ENCODE measurements around the gene GAK.
"Not testable (repeated sequence)": the region's sequence is repeated elsewhere in the genome, so short reads cannot be mapped to it uniquely, and the experiment has no call there.

GAK gene

DNA sequence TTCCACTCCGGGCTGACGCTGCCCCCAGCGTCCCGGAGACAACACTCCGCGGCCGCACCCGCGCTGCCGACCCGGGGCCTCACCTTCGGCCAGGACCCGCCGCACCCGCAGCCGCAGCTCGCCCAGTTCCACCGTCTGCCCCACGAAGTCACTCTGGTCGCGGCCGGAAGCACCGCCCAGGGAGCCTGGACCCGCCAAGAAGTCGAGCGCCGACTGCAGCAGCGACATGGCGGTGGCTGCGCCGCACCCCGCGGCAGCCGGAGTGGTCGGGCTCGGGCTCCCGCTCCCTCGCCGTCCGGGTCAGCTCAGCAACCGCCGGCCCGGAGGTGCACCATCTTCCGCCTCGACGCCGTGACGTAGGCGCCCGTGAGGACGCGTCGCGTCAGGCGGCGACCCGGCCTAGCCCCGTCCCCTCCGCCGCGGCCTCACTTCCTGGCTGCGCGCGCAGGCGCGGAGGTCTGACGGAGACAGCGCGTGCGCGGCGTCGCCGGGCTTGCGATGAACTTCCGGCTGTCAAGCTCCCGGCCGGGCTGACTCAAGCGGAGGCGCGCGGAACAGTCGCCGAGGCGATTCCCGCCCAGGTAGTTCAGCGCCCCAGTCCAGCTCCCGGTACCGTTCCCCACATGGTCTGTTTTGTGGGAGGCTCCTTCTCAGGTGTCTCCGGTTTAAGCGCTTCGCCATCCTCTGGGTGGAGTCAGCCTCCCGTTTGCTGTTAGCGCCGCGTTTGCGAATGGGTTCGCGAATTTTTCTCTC, at the start of gene GAK, which contains the start of gene TMEM175:
TSS of gene GAK (minus strand) at position 357 of the 753 bp plus-strand sequence. CDS start at position 228, 129 bp downstream.
TSS of gene TMEM175 (plus strand) at position 501 of the 753 bp plus-strand sequence. CDS start 15,280 bp downstream, outside the sequence.
- peak; percentile 97 for DNase-seq

DNA sequence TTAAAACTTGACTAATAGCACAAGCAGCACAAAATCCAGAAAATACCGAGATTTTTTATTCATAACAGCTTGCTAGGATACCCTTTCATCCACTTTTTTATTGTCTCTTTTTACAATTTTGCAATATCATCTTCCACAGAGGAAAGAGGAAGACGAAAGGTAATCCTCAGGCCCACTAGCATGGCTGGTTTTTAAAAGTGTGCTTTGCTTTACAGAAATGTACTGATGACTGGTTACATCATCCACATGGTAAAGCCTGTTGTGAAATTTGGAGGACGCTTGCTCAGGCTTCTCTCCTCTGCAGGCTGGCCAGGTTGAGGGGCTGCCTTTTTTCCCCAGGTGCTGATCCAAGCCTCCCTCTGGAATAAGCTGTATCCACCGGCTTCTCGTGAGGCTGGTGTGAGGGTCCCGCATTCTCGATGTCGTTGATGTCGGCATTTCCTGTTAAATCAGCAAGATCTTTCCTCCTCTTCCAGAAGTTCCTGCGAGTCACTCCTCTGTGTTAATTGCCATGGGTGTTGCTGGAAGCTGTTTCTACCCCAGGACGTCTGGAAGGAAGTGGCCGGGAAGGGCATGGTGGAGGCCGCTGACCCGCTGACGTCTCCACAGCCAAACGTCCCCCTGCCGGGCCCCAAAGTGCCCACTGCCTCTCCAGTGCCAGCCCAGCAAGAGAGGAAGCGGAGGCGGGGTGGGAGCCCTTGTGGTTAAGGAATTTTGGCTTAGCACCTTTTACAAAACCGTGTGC, 47.0 kb upstream of the GAK start:
- no peak for DNase-seq

DNA sequence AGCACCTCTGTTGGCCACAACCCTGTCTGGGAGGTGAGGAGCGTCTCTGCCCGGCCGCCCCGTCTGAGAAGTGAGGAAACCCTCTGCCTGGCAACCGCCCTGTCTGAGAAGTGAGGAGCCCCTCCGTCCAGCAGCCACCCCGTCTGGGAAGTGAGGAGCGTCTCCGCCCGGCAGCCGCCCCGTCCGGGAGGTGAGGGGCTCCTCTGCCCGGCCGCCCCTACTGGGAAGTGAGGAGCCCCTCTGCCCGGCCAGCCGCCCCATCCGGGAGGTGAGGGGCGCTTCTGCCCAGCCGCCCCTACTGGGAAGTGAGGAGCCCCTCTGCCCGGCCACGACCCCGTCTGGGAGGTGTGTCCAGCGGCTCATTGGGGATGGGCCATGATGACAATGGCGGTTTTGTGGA, 43.9 kb upstream of the GAK start:
- DNase-seq: not testable (repeated sequence)

DNA sequence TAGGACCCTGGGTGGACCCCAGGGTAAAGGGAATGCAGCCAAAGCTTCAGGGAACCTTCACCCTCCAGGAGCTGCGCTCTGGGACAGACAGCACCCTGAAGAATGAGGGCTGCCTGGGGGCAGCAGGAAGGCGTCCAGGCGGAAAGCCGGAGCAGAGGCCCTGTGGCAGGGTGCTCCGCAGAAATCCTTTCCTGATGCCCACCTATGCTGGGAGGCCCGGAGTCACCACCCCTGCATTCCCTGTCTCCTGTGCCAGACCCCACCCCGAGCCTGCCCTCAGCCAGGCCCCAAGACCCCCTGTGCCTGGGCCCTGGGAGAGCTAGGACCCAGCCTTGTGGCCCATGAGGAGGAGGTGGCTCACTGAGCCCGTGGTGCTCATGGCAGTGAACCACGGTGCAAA, 42.6 kb upstream of the GAK start:
- DNase-seq: no peak

DNA sequence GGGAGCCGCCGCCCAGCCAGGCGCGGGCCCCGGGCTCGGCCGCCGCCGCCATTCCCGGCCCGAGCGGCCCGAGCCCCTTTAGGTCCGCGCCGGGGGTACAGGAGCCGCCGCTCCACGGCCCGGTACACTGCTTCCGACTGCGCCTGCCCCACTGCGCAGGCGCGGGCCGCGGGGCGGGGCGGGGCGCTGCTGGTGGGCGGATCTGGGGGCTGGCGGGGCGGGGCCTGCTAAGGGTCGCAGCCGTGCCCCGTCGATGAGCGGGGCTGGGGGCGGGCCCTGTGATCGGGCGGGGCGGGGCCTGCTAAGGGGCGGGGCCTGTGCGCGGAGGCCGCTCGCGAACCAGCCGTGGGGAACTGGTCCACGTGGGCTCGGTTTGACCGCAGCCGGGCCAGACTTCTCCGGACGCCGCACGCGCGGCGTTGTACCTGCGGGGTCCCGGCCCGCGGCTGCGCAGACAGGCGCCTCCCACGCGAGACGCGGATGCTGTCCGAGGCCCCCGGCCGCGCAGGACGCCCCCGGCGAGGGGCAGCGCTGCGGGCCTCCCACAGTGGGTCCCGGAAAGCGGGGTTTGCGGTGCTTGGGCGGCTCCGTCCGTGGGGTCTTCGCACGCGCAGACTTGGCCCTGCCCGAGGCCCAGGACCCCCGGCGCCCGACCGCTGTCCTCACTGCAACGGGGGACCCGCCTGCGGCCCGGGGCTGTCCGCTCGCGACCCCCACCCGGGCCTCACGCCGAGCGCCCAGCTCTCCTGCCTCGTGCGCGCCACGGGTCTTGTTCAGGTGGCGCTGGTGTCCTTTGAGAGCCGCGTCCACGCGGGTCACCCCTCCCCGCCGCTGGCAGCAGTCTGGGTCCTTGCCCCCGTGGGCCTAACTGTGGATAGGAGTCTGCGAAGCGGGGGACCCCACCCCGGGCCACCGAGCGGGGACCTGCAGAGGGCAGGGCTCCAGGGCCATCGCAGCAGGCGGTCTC, 41.6 kb upstream of the GAK start, which contains the start of gene DGKQ:
TSS of gene DGKQ (minus strand) at position 139 of the 967 bp plus-strand sequence. CDS start at position 52, 87 bp downstream.
- DNase-seq: peak; percentile 88

DNA sequence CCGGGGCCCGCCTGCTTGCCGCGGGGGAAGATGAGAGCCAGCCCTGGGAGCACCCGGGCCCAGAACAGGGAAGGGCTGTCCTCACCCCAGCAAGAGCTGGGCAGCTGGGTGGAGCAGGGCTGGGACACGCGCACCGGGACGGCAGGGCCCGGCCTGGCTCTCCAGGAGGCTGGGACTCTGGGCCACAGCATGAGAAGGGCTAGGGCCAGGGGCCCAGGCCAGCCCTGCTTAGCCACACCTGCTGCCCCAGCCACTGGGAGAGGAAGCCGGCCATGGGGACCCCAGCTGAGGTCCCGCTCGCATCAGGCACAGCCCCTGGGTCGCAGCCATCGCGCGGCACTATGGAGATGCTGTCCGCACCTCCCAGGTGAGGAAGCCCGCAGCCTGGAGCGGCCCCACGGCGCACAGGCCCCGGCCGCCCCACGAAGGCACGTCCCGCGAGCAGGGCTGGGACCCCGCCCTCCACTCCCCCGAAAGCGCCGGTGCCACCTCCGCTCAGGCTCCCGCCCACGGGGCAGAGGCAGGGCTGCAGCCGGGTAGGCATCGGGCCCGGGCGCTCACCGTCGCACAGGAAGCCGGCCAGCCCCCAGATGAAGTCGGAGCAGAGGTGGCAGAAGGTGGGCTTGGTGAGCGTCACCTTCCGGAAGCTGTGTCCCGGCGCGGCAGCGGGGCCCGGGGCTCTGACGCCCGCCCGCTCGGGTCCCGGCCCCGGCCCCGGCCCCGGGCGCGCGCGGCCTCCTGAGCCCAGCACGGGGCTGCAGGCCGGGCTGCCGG, 40.7 kb upstream of the GAK start:
- peak; percentile 44 for DNase-seq

DNA sequence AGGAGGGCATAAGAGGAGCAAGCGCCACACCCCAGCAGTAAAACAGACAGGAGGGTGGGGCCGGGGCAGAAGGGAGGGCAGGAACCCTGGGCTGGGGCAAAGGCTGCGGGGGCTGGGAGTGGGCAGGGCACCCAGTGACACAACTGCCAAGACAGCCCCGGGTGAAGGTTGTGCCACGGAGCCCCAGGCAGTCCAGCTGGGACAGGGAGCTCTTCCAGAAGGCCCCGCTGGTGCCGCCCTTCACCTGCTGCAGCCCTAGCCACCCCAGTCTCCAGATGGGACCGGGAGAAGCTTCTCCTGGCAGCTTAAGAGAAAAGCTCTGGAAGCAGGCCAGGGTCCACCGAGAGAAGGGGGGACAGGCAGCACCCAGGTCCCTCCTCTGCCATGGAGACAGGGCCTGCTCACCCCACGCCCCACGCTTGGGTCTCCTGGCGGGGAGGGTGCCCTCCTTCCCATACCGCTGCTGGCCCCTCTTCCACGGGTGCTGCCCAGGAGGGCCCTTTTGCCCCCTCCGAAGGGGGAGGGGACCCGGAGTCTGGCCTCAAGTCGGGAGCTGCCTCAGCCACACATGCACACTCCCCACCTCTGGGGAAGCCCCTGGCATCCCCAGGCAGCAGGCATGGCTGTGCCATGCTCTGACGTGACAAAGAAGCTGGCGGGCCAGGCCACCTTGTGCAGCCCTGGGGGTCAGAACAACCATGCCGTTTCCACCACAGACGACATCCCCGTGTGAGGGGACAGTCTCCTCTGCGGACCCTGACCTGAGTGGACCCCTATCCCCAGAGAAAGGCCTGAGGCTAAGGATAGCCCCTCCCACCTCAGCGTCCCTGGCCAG, 39.8 kb upstream of the GAK start:
- DNase-seq: no peak

DNA sequence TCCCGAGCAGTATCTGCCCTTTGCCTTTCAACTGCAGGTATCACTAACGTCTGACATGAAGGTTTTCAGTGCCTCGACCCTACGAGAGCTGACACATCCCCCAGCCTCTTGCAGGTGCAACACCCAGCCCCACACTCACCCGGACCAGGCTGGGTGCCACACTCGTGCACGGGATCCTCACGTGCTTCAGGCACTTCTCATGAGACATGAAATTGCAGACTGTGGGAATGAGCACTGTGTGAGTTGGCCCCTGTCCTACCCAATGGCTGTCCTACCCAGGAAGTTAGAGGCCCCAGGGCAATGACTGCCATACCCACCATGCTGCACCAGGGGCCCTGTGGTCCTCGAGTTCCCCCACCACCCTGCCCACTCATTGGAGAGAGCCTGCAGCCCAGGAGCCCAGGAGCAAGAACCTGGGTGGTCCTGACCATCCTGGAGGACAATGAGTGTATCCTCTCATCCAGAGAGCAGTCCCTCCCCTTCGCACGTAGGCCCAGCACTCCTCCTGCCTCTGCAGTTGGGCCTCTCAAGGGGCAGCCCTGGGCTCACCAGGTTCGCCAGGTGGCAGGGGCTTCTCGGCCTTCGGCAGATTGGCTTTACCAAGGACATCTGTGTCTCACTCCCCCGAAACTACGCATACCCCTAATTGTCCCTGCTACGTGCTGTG, 38.9 kb upstream of the GAK start:
- DNase-seq: no peak

DNA sequence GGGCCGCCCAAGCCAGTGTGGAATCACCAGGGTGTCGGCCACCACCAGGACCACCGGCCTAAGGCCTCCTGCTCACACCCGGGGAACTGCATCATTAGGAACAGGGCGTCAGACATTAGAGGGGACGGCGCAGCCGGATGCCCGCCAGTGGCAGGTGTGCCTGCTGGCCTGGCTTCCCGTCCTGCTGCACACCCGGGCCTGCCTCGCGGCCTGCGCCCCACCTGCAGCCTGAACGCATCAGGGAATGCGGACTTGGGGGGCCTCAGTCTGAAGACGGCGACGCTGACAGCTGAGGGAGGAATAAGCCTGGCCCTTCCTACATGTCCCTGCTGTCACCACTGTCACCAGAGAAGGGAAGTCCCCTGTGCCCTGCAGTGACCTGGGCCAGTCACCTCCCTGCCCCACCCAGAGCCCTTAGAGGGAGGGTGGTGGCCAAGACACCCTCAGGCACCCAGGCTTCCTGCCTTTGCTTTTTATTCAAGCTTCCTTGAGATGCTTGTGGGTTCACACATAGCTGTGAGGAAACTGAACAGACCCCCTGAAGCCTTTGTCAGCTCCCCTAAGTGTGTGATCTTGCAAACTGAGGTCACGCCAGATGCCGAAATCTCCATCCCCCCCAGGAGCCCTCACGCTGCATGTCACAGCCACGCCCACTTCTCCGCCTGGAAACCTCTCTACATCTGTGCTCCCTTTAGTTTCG, 38.1 kb upstream of the GAK start:
- no peak for DNase-seq

DNA sequence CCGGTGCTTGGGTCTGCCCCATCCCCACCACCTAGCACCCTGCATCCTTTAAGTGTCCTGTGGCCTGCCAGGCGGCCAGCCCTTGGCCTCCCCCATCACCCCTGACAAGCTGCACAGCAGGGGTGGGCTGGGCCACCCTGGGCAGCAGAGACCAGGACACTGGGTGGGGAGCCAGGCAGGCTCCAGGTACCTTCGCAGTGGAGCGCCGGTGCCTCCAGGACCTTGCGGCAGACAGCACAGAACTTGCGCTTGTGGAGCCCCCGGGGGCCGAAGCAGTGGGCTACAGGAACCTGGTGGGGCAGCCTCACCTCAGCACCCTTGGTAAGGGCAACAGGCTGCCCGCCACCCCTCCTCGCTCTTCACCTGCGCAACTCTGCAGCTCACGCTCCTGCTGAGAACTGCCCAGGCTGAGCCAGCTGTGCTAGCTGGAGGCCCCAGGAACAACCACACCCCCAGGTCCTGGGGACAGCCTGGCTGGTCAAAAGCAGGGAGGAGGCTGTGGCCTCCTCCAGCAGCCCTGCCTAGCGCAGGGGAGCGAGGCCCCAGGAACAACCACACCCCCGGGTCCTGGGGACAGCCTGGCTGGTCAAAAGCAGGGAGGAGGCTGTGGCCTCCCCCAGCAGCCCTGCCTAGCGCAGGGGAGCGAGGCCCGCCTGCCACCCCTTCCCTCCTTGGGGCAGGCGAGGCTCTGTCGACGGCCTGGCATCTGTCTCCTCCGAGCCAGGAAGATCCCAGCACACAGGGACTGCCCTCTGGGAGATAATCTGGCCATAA, 36.7 kb upstream of the GAK start:
- no peak for DNase-seq

DNA sequence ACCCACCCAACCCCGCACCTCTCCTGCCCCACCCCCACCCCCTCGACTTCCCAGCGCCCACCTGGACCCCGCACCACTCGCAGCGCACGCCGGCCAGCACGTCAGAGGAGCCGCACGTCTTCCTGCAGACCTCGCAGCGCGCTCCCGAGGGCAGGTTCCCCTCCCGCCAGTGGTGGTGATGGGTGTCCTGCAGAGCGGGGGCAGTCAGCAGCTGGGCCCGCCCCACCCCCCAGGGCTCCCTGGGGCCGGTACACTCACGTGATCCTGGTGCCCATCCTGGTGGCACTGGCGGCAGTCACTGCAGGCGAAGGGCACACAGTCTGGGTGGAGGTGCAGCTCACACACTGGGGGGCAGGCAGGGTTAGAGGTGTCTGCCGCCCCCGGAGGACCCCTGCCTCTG, 36.1 kb upstream of the GAK start:
- DNase-seq: no peak

DNA sequence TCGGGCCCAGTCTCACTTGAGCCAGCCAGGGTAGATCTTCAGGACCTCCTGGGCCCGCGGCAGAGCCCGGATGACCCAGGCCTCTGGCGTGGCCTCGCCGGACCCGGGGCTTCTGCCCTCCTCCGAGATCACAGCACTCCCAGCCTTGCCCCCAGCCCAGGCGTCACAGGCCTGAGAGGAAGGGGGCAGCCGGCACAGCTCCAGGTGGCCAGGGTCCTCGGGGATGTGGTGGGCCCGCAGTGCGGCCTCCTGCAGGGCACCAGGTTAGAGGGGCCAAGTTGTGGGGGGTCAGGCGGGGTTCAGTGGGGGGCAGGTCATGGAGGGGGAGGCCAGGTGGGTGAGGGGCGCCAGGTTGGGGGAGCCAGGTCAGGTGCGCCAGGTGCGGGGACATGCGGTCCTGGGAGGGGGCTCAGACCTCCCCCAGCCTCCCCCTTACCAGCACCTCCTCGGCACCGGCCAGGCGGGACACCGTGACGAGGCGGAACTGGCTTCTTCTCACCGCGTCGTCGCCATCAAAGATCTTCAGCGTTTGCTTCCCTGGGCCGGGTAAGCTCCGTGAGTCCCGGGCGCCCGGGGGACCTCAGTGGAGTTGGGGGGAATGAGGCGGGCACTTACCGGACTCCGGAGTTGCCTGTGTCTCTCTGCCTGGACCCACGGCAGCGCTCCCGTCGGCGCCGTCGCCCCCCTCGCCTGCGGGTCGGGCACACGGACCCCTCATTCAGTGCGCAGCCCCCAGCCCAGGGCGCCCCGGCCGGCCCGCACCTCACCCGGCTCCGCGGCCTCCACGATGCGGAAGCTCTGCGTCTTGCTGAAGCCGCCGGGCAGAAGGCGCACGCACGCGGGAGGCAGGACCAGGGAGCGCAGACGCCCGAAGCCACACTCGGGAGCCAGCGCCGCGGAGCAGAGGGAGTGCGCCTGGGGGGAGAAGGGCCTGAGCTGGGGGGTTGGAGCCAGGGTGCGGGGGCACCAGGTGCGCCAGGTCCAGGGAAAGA, 35.3 kb upstream of the GAK start:
- DNase-seq: no peak

DNA sequence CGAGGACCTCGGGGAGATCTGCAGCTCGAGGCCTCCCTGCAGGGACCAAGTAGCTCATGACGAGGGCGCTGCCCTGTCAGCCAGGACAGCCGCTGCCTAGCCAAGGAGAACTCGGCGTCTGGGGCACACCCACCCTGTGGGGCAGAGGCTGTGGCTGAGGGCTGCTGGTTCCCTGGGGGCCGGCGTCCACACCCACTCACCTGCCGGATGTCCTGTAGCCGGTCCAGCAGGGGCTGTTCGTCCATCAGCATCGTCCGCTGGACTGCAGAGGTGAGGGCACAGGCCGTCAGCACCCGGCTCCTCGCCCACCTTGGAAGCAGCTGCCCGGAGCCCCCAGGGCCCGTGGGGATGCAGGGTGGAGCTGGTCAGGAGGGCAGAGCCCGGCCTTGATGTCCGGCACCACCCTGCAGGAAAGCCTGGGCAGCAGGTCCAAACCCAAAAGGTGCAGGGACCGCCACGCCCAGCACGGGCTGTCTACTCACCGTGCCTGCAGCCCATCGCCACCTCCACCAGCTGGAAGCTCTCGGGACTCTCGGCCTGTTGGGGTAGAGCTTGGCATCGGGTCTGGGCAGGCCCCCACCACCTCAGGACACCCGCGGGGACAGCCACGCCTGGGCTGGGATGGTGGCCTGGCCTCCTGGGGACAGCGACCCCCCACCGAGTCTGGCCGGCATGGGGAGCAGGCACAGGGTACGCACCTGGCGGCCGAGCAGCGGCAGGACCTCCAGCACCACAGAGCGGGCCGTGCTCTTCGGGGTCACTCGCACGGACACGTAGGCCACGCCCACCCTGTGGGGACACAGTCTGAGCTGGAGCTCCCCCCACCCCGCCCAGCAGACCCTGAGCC, 34.4 kb upstream of the GAK start:
- no peak for DNase-seq

DNA sequence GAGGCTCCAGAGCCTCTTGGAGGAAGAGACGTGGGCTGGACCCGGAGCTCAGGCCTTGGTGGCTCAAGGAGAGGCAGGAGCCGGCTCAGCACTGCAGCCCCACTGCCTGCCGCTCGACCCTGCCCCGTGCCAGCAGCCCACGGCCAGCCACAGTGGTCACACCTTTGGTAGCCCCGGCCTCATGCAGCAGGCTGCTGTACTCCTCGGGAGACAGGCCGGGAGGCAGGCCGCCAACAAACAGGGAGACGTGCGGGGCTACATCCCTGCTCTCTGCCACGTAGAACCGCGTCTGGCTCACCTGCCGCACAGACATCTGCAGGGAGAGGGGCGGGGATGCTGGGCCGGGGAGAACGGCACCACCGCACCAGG, 33.6 kb upstream of the GAK start:
- DNase-seq: no peak

DNA sequence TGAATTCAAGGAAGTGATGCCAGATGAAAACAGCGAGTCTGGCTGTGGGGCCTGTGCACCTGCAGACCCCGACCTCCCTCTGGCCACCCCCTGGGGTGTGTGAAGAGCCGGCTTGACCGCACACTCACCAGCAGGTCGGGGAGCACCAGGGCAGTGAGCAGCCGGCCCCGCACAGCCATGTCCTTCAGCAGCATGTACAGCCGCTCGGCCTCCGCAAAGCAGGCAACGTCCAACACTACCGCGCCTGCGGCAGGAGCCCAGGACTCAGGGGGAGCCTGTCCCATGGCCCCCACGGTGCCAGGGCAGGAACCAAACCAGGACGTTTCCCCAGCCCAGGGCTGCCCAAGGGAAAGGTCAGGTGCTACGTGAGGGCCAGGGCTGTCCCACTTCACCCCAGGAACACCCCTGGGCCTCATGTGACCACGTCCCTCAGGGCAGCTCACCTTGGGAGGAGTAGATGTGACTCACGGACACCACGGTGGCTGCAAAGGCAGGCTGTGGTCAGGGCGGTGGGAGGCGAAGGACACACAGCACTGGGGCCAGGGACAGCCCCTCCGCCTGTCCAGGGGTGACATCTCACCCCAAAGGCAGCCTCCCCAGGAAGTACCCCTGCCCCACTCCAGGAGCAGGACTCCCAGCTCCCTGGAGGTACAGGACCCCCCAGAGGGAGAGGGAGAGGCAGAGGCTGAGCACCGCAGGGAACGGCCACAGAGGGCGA, 33.1 kb upstream of the GAK start:
- no peak for DNase-seq

DNA sequence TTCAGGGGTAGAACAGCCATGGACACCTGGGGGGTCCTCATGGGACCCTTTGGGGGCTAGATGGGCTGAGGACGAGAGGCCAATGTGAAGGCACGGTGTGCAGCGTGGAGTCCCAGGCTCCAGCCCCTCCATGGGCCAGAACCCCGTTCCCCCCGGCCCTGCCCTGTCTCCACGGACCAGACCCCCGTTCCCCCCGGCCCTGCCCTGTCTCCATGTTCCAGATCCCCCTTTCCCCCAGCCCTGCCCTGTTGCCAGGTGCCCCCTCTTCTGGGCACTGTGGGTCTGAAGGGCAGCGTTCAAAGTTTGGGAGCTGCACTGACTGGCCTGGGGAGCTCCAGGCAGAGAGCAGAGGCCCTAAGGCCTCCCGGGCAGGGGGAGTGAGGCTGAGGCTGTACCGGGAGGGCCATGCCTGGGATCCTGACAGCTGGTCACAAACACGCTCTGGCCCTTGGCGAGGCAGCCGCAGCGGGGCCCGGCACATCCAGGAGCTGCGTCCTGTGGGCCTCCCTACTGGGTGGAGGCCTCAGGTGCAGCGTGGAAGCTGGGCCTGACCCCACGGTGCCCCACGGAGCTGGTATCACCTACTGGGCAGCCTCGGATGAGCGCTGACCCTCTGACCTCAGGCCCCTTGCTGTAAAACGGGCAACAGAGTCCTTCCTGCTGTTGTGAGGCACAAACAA, 32.4 kb upstream of the GAK start:
- DNase-seq: no peak
